ENCODE measurements around the gene HSP90AA1. TPM values are rescaled to one million over a fixed set of nuclear protein-coding genes. Genes with fewer than 3 reads are reported as not detected.

Gene HSP90AA1
- total RNA-seq, 1 experiment from 2014 or later = 842 TPM

- no peak for TF ChIP-seq TCF7 (CRISPR knock-in tag; IDR thresholded peaks at IDR 0.05; ENCODE audit: low read depth)
- no peak for TF ChIP-seq CTCF (IDR thresholded peaks at IDR 0.05)
- TF ChIP-seq ZNF263 (CRISPR knock-in tag; IDR thresholded peaks at IDR 0.05; ENCODE audit: low read depth) = no peak
- TF ChIP-seq NR3C1 (CRISPR knock-in tag; conservative IDR thresholded peaks at IDR 0.05; ENCODE audit: low read depth) = no peak
- no peak for TF ChIP-seq JAZF1 (CRISPR knock-in tag; IDR thresholded peaks at IDR 0.05)
- TF ChIP-seq EMX1 (CRISPR knock-in tag; IDR thresholded peaks at IDR 0.05) = no peak
- no peak for TF ChIP-seq HMGA2 (CRISPR knock-in tag; IDR thresholded peaks at IDR 0.05)
- TF ChIP-seq FOXJ3 (CRISPR knock-in tag; IDR thresholded peaks at IDR 0.05; ENCODE audit: borderline replicate concordance) = no peak
- TF ChIP-seq ZNF671 (CRISPR knock-in tag; IDR thresholded peaks at IDR 0.05) = no peak
- TF ChIP-seq E2F5 (CRISPR knock-in tag; IDR thresholded peaks at IDR 0.05) = no peak
Observed at GRCh38 chr14:102074415-102074964, 12.4 kb downstream of the HSP90AA1 start (continued).

- Mint-ChIP-seq H3K27ac (no peak overlapping the region), H3K27me3 (ENCODE audit: low read depth) (no peaks in the 10 kb centered on the region), H3K4me1 (no peaks in the 10 kb centered on the region), H3K4me3 (no peak overlapping the region), H3K9me3 (peaks cover 13% of the 10 kb centered on the region), H3K36me3 (peaks cover 8% of the 10 kb centered on the region)
- ATAC-seq (no peak), DNase-seq (ENCODE audit: low spot score) (no peak)
- ChIA-PET CTCF (interaction anchor here (1.1 kb wide), 1 partner anchor 110 kb away, joined by 3 read pairs; no protein-coding TSS in a partner anchor), POLR2A (no interaction called here)
- no peak for TF ChIP-seq SOX15 (CRISPR knock-in tag; IDR thresholded peaks at IDR 0.05)
- TF ChIP-seq STAT6 (CRISPR knock-in tag; conservative IDR thresholded peaks at IDR 0.05; ENCODE audit: low read depth) = no peak
- TF ChIP-seq ZSCAN18 (CRISPR knock-in tag; IDR thresholded peaks at IDR 0.05) = no peak
- no peak for TF ChIP-seq FOXK1 (CRISPR knock-in tag; IDR thresholded peaks at IDR 0.05)
- no peak for TF ChIP-seq FOXJ3 (CRISPR knock-in tag; IDR thresholded peaks at IDR 0.05; ENCODE audit: borderline replicate concordance)
- no peak for TF ChIP-seq FOXP1 (CRISPR knock-in tag; IDR thresholded peaks at IDR 0.05; ENCODE audit: borderline replicate concordance)
- TF ChIP-seq ZNF396 (CRISPR knock-in tag; IDR thresholded peaks at IDR 0.05; ENCODE audit: borderline replicate concordance) = no peak
- no peak for TF ChIP-seq ZNF219 (CRISPR knock-in tag; IDR thresholded peaks at IDR 0.05; ENCODE audit: borderline replicate concordance)
- TF ChIP-seq ZNF317 (CRISPR knock-in tag; IDR thresholded peaks at IDR 0.05; ENCODE audit: borderline replicate concordance, low read depth) = no peak
- TF ChIP-seq SMAD3 (CRISPR knock-in tag; IDR thresholded peaks at IDR 0.05; ENCODE audit: borderline replicate concordance) = no peak
- TF ChIP-seq E2F1 (CRISPR knock-in tag; IDR thresholded peaks at IDR 0.05) = no peak
- no peak for TF ChIP-seq NR1H2 (CRISPR knock-in tag; IDR thresholded peaks at IDR 0.05)
- no peak for TF ChIP-seq ZNF121 (CRISPR knock-in tag; IDR thresholded peaks at IDR 0.05)
- no peak for TF ChIP-seq EMX1 (CRISPR knock-in tag; IDR thresholded peaks at IDR 0.05)
- TF ChIP-seq FOXP4 (CRISPR knock-in tag; IDR thresholded peaks at IDR 0.05) = no peak
- TF ChIP-seq SMAD4 (CRISPR knock-in tag; IDR thresholded peaks at IDR 0.05) = no peak
Observed at GRCh38 chr14:102071283-102071998, 15.4 kb downstream of the HSP90AA1 start.
